Natural killer cell (primary cell): ENCODE data around the gene FAM216A. TPM values are rescaled to one million over a fixed set of nuclear protein-coding genes. Genes with fewer than 3 reads are reported as not detected.
"Not testable (repeated sequence)": the region's sequence is repeated elsewhere in the genome, so short reads cannot be mapped to it uniquely, and the experiment has no call there.

Source experiments
- ATAC-seq, 3 donors: fragments of 150-1000 bp in 2 of 3; fragments of 200-7000 bp in 1 of 3; cut with Tn5 transposase; 1 replicate in 1 of 3; 2 replicates in 2 of 3; pipeline ENCODE4 v1.10.0; 2021; ENCODE audit warnings: mild to moderate bottlenecking in 2 of 3, moderate library complexity in 2 of 3
- DNase-seq, 2 donors: peaks; one replicate each; pipeline versions ENCODE4 v3.0.0 to v3.0.0-alpha.2; 2013 to 2021; ENCODE audit warnings: mixed read lengths in 1 of 2
- H3K27ac ChIP-seq: one replicate; pipeline ENCODE4 v1.5.1; 2013; ENCODE audit warnings: mild to moderate bottlenecking, low read length
- H3K27me3 ChIP-seq: one replicate; pipeline ENCODE4 v1.6.1; 2013; ENCODE audit warnings: low read length; ENCODE audit not compliant: control insufficient read depth, insufficient read depth
- H3K36me3 ChIP-seq: one replicate; pipeline ENCODE4 v1.6.1; 2013; ENCODE audit warnings: low read length; ENCODE audit not compliant: control insufficient read depth, insufficient read depth
- H3K4me1 ChIP-seq: one replicate; pipeline ENCODE4 v1.6.1; 2013; ENCODE audit warnings: low read length; ENCODE audit not compliant: control insufficient read depth, insufficient read depth
- H3K4me3 ChIP-seq: one replicate; pipeline ENCODE4 v1.5.1; 2013; ENCODE audit warnings: low read length
- H3K9me3 ChIP-seq: one replicate; pipeline ENCODE4 v1.6.1; 2013; ENCODE audit warnings: low read length; ENCODE audit not compliant: control insufficient read depth, insufficient read depth
- H3K27ac Mint-ChIP-seq, 2 donors: one replicate each; pipeline ENCODE4 v1.8.0; 2022; ENCODE audit warnings: mild to moderate bottlenecking in 2 of 2, mixed read lengths in 2 of 2, moderate library complexity in 1 of 2
- H3K27me3 Mint-ChIP-seq, 2 donors: one replicate each; pipeline ENCODE4 v1.8.0; 2022; ENCODE audit warnings: low read depth in 2 of 2, mixed read lengths in 2 of 2
- H3K36me3 Mint-ChIP-seq: one replicate; pipeline ENCODE4 v1.8.0; 2022; ENCODE audit warnings: mixed read lengths
- H3K4me1 Mint-ChIP-seq, 2 donors: one replicate each; pipeline ENCODE4 v1.8.0; 2022; ENCODE audit warnings: mixed read lengths in 2 of 2
- H3K4me3 Mint-ChIP-seq: one replicate; pipeline ENCODE4 v1.8.0; 2022; ENCODE audit warnings: mild to moderate bottlenecking, moderate library complexity, mixed read lengths
- H3K9me3 Mint-ChIP-seq, 2 donors: one replicate each; pipeline ENCODE4 v1.8.0; 2022; ENCODE audit warnings: mixed read lengths in 2 of 2
- CTCF ChIP-seq: fragments of 200-600 bp; IDR thresholded peaks from one replicate; pipeline ENCODE4 v1.8.0; 2022; ENCODE audit warnings: antibody characterized with exemption
- WGBS: methylation state at CpG from one replicate; pipeline ENCODE4 v1.1.7; 2013; ENCODE audit warnings: missing lambda C conversion rate; ENCODE audit not compliant: insufficient coverage; 5-methylcytosine and 5-hydroxymethylcytosine counted together
- intact Hi-C: fragments of 100-400 bp; cut with micrococcal nuclease; formaldehyde crosslinking; loops from one replicate; pipeline ENCODE4 v1.14.2; 2022
- total RNA-seq, 4 donors: library from RNA; stranded (reverse); fragments of 120-200 nt in 1 of 4; gene quantifications; one replicate each; pipeline versions ENCODE4 v1.2.3 to v1.2.4, GENCODE V29; 2013 to 2022

The FAM216A gene
- total RNA-seq, 3 donors from 2014 or later (not counting 1 experiment from before 2014, with no cell fraction given): 3.1 to 4.7 (median 3.8) TPM

- DNase-seq (no peak), ATAC-seq (no peak)
- H3K27ac ChIP-seq: no peak overlapping the region
- Mint-ChIP-seq H3K36me3 (no peaks in the 10 kb centered on the region), H3K27me3 (no peaks in the 10 kb centered on the region), H3K9me3 (no peaks in the 10 kb centered on the region), H3K4me3 (no peak overlapping the region), H3K4me1 (peaks cover 21 to 35% of the 10 kb centered on the region in 2 donors), H3K27ac (no peak overlapping the region)
- no peaks in the 10 kb centered on the region for H3K9me3 ChIP-seq
- H3K27me3 ChIP-seq: no peaks in the 10 kb centered on the region
- no peak for TF ChIP-seq CTCF
- H3K36me3 ChIP-seq: peaks cover 15% of the 10 kb centered on the region
- H3K4me3 ChIP-seq: no peak overlapping the region
- intact Hi-C loops: loop anchor here (5.0 kb wide), 3 partner anchors 232 to 362 kb away; partner anchors contain the start of gene PPP1CC
- peaks cover 21% of the 10 kb centered on the region for H3K4me1 ChIP-seq
- WGBS: 100% methylated on average over 2 of the region's 2 CpGs
Measured at GRCh38 chr12:110465024-110465423, 3.6 kb upstream of the FAM216A start.

- WGBS: 93% methylated on average over 11 of the region's 11 CpGs
- not testable (repeated sequence) for H3K27me3 Mint-ChIP-seq, H3K4me3 ChIP-seq, DNase-seq, H3K27ac Mint-ChIP-seq, H3K36me3 Mint-ChIP-seq, H3K27me3 ChIP-seq, H3K4me3 Mint-ChIP-seq, H3K27ac ChIP-seq, ATAC-seq, H3K9me3 ChIP-seq, H3K9me3 Mint-ChIP-seq
- Histone ChIP-seq H3K36me3 (peaks cover 11% of the 10 kb centered on the region), H3K4me1 (peaks cover 21% of the 10 kb centered on the region)
- peaks cover 23 to 35% of the 10 kb centered on the region in 2 donors for H3K4me1 Mint-ChIP-seq
- intact Hi-C loops: loop anchor here (5.0 kb wide), 3 partner anchors 232 to 362 kb away; partner anchors contain the start of gene PPP1CC
Measured at GRCh38 chr12:110465765-110466164, 2.9 kb upstream of the FAM216A start.

- Mint-ChIP-seq H3K27ac (no peak overlapping the region), H3K9me3 (no peaks in the 10 kb centered on the region), H3K4me1 (peaks cover 23 to 35% of the 10 kb centered on the region in 2 donors), H3K27me3 (no peaks in the 10 kb centered on the region), H3K36me3 (no peaks in the 10 kb centered on the region), H3K4me3 (no peak overlapping the region)
- intact Hi-C loops: loop anchor here (5.0 kb wide), 3 partner anchors 231 to 361 kb away; partner anchors contain the start of gene PPP1CC
- Histone ChIP-seq H3K9me3 (no peaks in the 10 kb centered on the region), H3K4me3 (no peak overlapping the region), H3K4me1 (peaks cover 21% of the 10 kb centered on the region), H3K27ac (no peak overlapping the region), H3K27me3 (no peaks in the 10 kb centered on the region), H3K36me3 (peaks cover 11% of the 10 kb centered on the region)
- TF ChIP-seq CTCF: no peak
- no peak for ATAC-seq
- DNase-seq: no peak
- WGBS: 79% methylated on average over 5 of the region's 5 CpGs
Measured at GRCh38 chr12:110466791-110467190, 1.9 kb upstream of the FAM216A start.

GRCh38 chr12:110467847-110468213 is 815 bp upstream of the FAM216A start:
- no peaks in the 10 kb centered on the region for H3K9me3 Mint-ChIP-seq
- DNase-seq (no peak), ATAC-seq (no peak)
- H3K36me3 Mint-ChIP-seq: no peaks in the 10 kb centered on the region
- peak overlapping the region; percentile 89 to 90 for H3K27ac Mint-ChIP-seq
- H3K4me3 ChIP-seq: peak overlapping the region; percentile 92
- TF ChIP-seq CTCF: no peak
- H3K27me3 Mint-ChIP-seq: no peaks in the 10 kb centered on the region
- peaks cover 23 to 29% of the 10 kb centered on the region in 2 donors for H3K4me1 Mint-ChIP-seq
- peak overlapping the region; percentile 81 for H3K27ac ChIP-seq
- peak overlapping the region; percentile 98 for H3K4me3 Mint-ChIP-seq
- peaks cover 21% of the 10 kb centered on the region for H3K4me1 ChIP-seq
- intact Hi-C loops: loop anchor here (1.0 to 5.0 kb wide), 5 partner anchors 18 to 359 kb away; partner anchors contain the start of genes ARPC3, PPP1CC, RAD9B and VPS29
- H3K9me3 ChIP-seq: no peaks in the 10 kb centered on the region
- H3K36me3 ChIP-seq: peaks cover 10% of the 10 kb centered on the region
- no peaks in the 10 kb centered on the region for H3K27me3 ChIP-seq
- 2% methylated on average over 13 of the region's 15 CpGs for WGBS
